AG04450 (cell line): ENCODE results near the gene USH2A. TPM values are rescaled to one million over a fixed set of nuclear protein-coding genes. Genes with fewer than 3 reads are reported as not detected.

Experiments used
- CTCF ChIA-PET: fragments of 300-600, 350-600 bp; formaldehyde crosslinking; extraction: SDS; loops from one replicate; lab custom pipeline; 2022; ENCODE audit warnings: antibody characterized with exemption, inconsistent platforms; lab: Charles Lee
- POLR2A ChIA-PET: fragments of 350-600 bp; formaldehyde crosslinking; extraction: SDS; loops from one replicate; lab custom pipeline; 2021; ENCODE audit warnings: antibody characterized with exemption, inconsistent platforms; lab: Yijun Ruan, JAX
- DNase-seq: peaks from one replicate; pipeline ENCODE4 v3.0.0-alpha.2; 2011; ENCODE audit warnings: low read depth, low spot score
- H3K27ac ChIP-seq: one replicate; pipeline ENCODE4 v1.5.1; 2012; ENCODE audit warnings: low read depth, low read length, control low read depth
- H3K27me3 ChIP-seq: one replicate; pipeline ENCODE4 v1.6.0; 2012; ENCODE audit warnings: low read length; ENCODE audit not compliant: control insufficient read depth, insufficient read depth
- H3K4me3 ChIP-seq: 2 replicates; pipeline ENCODE4 v1.5.1; 2011; ENCODE audit warnings: mild to moderate bottlenecking, low read depth, low read length, control low read depth
- H3K9me3 ChIP-seq: 2 replicates; pipeline ENCODE4 v1.5.1; 2012; ENCODE audit warnings: low read length; ENCODE audit not compliant: control insufficient read depth, insufficient read depth
- polyA plus RNA-seq: library from polyadenylated mRNA; depleted of rRNA; stranded (reverse); fragments of >200 nt; gene quantifications from 2 replicates; pipeline ENCODE4 v1.2.3, GENCODE V29; 2011
- TF ChIP-seq, protein P1 (sequence below): IDR thresholded peaks from 2 replicates; pipeline ENCODE4 v1.5.1; 2011; ENCODE audit warnings: low read depth, low read length, control low read depth, inconsistent platforms

USH2A gene
- polyA plus RNA-seq, 1 experiment, result 0.01 TPM

GRCh38 chr1:215606036-215606435, 817.2 kb downstream of the USH2A start:
- H3K27ac ChIP-seq, result no peak overlapping the region

DNA sequence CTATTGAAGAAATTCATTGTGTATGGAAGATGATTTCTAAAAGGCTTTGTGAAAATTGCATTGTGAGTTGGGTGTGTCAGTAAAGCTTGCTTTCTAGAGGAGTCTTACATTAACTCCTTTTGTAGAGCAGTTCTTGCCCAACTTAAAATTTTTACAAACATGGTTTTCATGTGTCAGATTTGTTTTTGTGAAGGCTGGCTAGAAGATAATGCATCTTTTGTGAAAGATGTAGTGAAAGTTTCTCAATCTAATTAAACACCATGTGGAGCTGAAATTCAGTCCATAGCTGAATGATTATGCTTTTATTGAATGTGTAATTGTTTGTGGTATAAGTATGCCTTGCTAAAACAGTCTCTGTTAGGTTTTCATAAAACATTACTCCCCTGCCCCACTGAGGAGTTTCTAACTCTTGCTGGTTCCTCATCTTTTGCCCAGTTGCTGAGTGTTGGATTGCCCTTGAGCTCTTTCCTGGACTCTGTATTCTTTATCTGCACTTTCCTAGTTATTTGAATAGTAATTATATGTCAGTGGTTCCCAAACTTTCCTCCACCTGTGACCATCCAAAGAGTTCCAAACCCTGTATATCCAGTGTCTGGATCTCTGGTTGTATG, 818.1 kb downstream of the USH2A start:
- H3K4me3 ChIP-seq, result no peak overlapping the region
- no peaks in the 10 kb centered on the region for H3K9me3 ChIP-seq
- H3K27me3 ChIP-seq, result no peaks in the 10 kb centered on the region
- POLR2A ChIA-PET, result interaction anchor here (1.2 kb wide), 1 partner anchor 37 kb away, joined by 3 read pairs; no protein-coding TSS in a partner anchor
- no peak for DNase-seq
- H3K27ac ChIP-seq, result no peak overlapping the region
- TF ChIP-seq, protein P1, sequence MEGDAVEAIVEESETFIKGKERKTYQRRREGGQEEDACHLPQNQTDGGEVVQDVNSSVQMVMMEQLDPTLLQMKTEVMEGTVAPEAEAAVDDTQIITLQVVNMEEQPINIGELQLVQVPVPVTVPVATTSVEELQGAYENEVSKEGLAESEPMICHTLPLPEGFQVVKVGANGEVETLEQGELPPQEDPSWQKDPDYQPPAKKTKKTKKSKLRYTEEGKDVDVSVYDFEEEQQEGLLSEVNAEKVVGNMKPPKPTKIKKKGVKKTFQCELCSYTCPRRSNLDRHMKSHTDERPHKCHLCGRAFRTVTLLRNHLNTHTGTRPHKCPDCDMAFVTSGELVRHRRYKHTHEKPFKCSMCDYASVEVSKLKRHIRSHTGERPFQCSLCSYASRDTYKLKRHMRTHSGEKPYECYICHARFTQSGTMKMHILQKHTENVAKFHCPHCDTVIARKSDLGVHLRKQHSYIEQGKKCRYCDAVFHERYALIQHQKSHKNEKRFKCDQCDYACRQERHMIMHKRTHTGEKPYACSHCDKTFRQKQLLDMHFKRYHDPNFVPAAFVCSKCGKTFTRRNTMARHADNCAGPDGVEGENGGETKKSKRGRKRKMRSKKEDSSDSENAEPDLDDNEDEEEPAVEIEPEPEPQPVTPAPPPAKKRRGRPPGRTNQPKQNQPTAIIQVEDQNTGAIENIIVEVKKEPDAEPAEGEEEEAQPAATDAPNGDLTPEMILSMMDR, result no peak
- CTCF ChIA-PET, result interaction anchor here (0.7 to 2.6 kb wide), 3 partner anchors 18 to 962 kb away, joined by 3 to 8 read pairs (median 4); no protein-coding TSS in a partner anchor

More at GRCh38 chr1:215606036-215606435, 817.2 kb downstream of the USH2A start:
- DNase-seq, result no peak
- Histone ChIP-seq H3K27me3 (no peaks in the 10 kb centered on the region), H3K9me3 (no peaks in the 10 kb centered on the region), H3K4me3 (no peak overlapping the region)
- ChIA-PET POLR2A (no interaction called here), CTCF (interaction anchor here (1.0 to 2.6 kb wide), 3 partner anchors 12 to 18 kb away, joined by 3 to 10 read pairs (median 8); no protein-coding TSS in a partner anchor)
- TF ChIP-seq, protein P1, result no peak

DNA sequence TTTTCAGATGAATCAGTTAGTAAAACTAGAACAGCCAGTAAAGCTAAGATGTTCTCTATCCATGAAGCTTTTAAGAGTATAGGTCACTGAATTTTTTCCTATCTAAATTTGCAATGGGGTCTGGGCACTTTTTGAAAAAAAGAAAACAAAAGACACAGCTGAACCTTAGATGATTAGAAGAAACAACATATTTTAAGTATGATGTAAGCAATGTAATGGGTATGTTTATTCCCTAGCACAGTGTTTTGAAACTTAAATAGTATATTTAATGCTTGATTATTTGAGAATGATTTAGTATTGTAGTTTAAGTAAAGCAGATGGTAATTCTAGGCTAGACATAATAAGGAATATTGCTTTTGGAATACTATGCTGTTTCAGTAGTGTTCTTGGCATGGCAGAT, 819.9 kb downstream of the USH2A start:
- no peak overlapping the region for H3K27ac ChIP-seq
- H3K27me3 ChIP-seq, result no peaks in the 10 kb centered on the region
- TF ChIP-seq, protein P1, result no peak
- no peak overlapping the region for H3K4me3 ChIP-seq
- POLR2A ChIA-PET, result interaction anchor here (0.7 kb wide), 1 partner anchor 135 kb away, joined by 3 read pairs; no protein-coding TSS in a partner anchor
- H3K9me3 ChIP-seq, result no peaks in the 10 kb centered on the region
- CTCF ChIA-PET, result interaction anchor here (0.6 to 1.3 kb wide), 2 partner anchors 23 to 322 kb away, joined by 3 read pairs; no protein-coding TSS in a partner anchor
- DNase-seq, result no peak

DNA sequence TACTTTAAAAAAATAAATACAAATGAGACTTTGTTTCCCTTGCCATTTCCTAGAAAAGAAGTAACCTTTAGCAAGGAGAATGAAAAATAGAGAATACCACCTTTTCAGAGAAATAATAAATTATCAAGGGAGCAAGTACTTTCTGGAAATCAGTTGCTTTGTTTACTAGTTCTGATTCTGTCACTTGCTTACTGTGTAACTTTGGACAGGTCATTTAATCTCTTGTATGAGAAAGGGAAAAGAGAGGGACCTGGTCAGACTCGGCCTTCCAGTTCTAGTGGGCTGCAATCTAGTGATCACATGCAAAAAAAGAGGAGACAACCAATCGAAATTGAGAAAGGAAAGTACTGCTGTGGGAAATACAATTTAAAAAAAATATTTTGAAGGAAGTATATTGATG, 822.0 kb downstream of the USH2A start:
- H3K27me3 ChIP-seq, result no peaks in the 10 kb centered on the region
- TF ChIP-seq, protein P1, result no peak
- H3K9me3 ChIP-seq, result no peaks in the 10 kb centered on the region
- CTCF ChIA-PET, result no interaction called here
- no peak for DNase-seq
- H3K27ac ChIP-seq, result no peak overlapping the region
- POLR2A ChIA-PET, result no interaction called here
- H3K4me3 ChIP-seq, result no peak overlapping the region

DNA sequence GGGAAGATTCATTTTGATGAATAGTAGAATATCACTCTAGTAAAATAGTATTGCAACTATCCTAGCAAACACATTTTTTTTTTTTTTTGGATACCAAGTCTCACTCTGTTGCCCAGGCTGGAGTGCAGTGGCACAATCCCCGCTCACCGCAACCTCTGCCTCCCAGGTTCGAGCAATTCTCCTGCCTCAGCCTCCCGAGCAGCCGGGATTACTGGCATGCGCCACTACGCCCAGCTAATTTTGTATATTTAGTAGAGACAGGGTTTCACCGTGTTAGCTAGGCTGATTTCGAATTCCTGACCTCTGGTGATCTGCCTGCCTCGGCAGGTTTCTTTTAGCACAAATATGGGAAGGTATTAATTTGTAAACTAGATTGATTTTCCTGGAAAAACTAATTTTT, 822.4 kb downstream of the USH2A start:
- no peak for DNase-seq
- no peaks in the 10 kb centered on the region for H3K9me3 ChIP-seq
- TF ChIP-seq, protein P1, result no peak
- no peak overlapping the region for H3K27ac ChIP-seq
- H3K4me3 ChIP-seq, result no peak overlapping the region
- ChIA-PET POLR2A (no interaction called here), CTCF (interaction anchor here (1.0 kb wide), 1 partner anchor 1268 kb away, joined by 3 read pairs; no protein-coding TSS in a partner anchor)
- no peaks in the 10 kb centered on the region for H3K27me3 ChIP-seq
